Thoracic aorta (tissue), 2 donors: Measurements from ENCODE around the gene TBX5. TPM values are rescaled to one million over a fixed set of nuclear protein-coding genes. Genes with fewer than 3 reads are reported as not detected.

Source experiments
- ATAC-seq: fragments of 150-250 bp; one replicate; pipeline ENCODE4 v1.8.0; 2017; ENCODE audit warnings: low read depth; ENCODE audit not compliant: insufficient number of reproducible peaks, low FRiP score
- DNase-seq: peaks from one replicate; pipeline ENCODE4 v3.0.0-alpha.2; 2020; ENCODE audit warnings: low spot score
- H3K27ac ChIP-seq, 2 donors: fragments of 200-600 bp; sonication (generic); 1 replicate in 1 of 2; 2 replicates in 1 of 2; pipeline ENCODE4 v1.5.1; 2016; ENCODE audit warnings: mild to moderate bottlenecking in 2 of 2, moderate library complexity in 2 of 2
- H3K27me3 ChIP-seq: fragments of 200-600 bp; sonication (generic); replicated peaks from 2 replicates; pipeline ENCODE4 v1.6.0; 2016; ENCODE audit warnings: mild to moderate bottlenecking; ENCODE audit not compliant: insufficient read depth
- H3K36me3 ChIP-seq: fragments of 200-600 bp; sonication (generic); one replicate; pipeline ENCODE4 v1.5.1; 2016
- H3K4me1 ChIP-seq, 2 donors: fragments of 200-600 bp; sonication (generic); 1 replicate in 1 of 2; 2 replicates in 1 of 2; pipeline versions ENCODE4 v1.5.1 to v1.6.0; 2016; ENCODE audit warnings: low read depth in 2 of 2, mild to moderate bottlenecking in 1 of 2; ENCODE audit not compliant: control insufficient read depth in 1 of 2
- H3K4me3 ChIP-seq: fragments of 200-600 bp; sonication (generic); 2 replicates; pipeline ENCODE4 v1.5.1; 2016; ENCODE audit warnings: mild to moderate bottlenecking
- H3K9me3 ChIP-seq: fragments of 200-600 bp; sonication (generic); 2 replicates; pipeline ENCODE4 v1.5.1; 2016
- total RNA-seq, 2 donors: library from RNA; depleted of rRNA; stranded (reverse); fragments of >200 nt; gene quantifications; one replicate each; pipeline versions ENCODE4 v1.1.0 to v1.2.3, GENCODE V29; 2016
- TF ChIP-seq, protein P1 (sequence below): fragments of 200-600 bp; sonication (generic); IDR thresholded peaks from one replicate; pipeline ENCODE4 v1.5.1; 2019; ENCODE audit warnings: antibody characterized with exemption

The TBX5 gene
- total RNA-seq, 2 donors from 2014 or later = 0.21 to 1.5 TPM

DNA sequence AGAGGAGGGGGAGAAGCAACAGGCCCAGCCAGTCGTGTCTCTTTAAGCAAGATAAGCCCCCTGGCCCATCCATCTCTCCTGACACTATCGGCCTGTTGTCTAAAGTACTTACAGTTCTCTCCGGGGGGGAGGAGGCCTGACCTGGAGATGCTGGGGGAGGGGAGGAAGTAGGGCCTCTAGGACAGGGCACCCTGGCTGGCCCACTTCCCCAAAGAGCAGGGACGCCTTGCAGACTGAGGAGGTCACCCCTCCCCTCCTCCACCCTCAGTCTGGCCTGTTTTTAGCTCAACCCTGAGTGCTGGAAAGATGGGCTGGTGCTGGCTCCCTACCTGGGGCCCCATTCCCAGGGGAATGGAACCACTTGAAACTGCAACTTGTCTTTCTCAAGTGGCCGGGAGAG is 70.3 kb downstream of the TBX5 start:
- Histone ChIP-seq H3K4me1 (no peaks in the 10 kb centered on the region), H3K9me3 (no peaks in the 10 kb centered on the region), H3K36me3 (no peaks in the 10 kb centered on the region), H3K27ac (no peak overlapping the region), H3K4me3 (no peak overlapping the region), H3K27me3 (no peaks in the 10 kb centered on the region)
- DNase-seq = no peak
- ATAC-seq = no peak
- TF ChIP-seq, protein P1, sequence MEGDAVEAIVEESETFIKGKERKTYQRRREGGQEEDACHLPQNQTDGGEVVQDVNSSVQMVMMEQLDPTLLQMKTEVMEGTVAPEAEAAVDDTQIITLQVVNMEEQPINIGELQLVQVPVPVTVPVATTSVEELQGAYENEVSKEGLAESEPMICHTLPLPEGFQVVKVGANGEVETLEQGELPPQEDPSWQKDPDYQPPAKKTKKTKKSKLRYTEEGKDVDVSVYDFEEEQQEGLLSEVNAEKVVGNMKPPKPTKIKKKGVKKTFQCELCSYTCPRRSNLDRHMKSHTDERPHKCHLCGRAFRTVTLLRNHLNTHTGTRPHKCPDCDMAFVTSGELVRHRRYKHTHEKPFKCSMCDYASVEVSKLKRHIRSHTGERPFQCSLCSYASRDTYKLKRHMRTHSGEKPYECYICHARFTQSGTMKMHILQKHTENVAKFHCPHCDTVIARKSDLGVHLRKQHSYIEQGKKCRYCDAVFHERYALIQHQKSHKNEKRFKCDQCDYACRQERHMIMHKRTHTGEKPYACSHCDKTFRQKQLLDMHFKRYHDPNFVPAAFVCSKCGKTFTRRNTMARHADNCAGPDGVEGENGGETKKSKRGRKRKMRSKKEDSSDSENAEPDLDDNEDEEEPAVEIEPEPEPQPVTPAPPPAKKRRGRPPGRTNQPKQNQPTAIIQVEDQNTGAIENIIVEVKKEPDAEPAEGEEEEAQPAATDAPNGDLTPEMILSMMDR = no peak

DNA sequence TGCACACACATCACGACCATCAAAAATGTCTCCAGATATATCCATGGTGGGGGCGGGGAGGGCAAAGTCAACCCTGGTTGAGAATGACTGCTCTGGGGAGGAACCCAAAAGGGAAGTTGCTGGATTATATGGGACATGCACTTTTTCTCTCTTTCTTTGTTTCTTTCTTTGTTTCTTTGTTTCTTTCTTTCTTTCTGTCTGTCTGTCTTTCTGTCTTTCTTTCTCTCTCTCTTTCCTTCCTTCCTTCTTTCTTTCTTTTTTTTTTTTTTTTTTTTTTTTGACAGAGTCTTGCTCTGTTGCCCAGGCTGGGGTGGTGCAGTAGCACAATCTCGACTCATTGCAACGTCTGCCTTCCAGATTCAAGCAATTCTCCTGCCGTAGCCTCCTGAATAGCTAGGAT is 71.5 kb downstream of the TBX5 start:
- no peaks in the 10 kb centered on the region for H3K27me3 ChIP-seq
- no peaks in the 10 kb centered on the region for H3K9me3 ChIP-seq
- ATAC-seq = no peak
- H3K36me3 ChIP-seq = no peaks in the 10 kb centered on the region
- H3K4me3 ChIP-seq = no peak overlapping the region
- DNase-seq = no peak
- TF ChIP-seq, protein P1 = no peak
- no peaks in the 10 kb centered on the region for H3K4me1 ChIP-seq
- H3K27ac ChIP-seq = no peak overlapping the region

DNA sequence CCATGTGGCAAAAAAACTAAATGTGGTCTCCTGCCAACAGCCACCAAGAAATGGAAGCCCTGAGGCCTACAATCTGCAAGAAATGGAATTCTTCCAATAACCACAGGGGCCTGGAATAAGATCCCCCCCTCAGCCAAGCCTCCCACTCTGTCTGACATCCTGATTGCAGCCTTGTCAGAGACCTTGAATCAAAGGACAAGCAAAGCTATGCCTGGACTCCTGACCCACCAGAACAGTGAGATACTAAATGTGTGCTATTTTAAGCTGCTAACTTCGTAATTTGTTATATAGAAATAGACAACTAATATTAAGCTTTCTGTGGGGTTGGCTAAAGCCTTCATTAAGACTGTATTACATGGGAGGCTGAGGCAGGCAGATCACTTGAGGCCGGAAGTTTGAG is 77.7 kb downstream of the TBX5 start:
- H3K27me3 ChIP-seq = no peaks in the 10 kb centered on the region
- no peak overlapping the region for H3K4me3 ChIP-seq
- ATAC-seq = no peak
- H3K9me3 ChIP-seq = no peaks in the 10 kb centered on the region
- H3K36me3 ChIP-seq = no peaks in the 10 kb centered on the region
- H3K4me1 ChIP-seq = no peaks in the 10 kb centered on the region
- no peak overlapping the region for H3K27ac ChIP-seq
- DNase-seq = no peak
- TF ChIP-seq, protein P1 = no peak

DNA sequence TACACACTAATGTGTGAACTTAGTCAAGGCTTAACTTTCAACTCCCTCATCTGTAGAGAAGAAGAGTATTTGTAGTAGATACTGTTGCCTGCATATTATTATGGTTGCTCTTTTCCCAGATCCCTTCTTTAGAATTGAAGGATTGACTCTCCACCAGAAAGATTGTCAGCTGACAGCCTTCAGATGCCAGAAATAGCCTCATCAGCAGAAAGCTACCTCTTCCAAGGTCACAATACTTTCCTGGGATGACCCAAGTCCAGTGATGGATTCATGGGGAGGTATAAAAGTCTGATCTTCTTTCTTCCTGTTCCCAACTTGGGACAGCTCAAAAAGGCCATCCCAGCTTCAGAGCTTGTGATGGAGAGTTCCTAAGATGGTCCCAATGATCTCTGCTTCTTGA is 78.2 kb downstream of the TBX5 start:
- H3K4me1 ChIP-seq = no peaks in the 10 kb centered on the region
- DNase-seq (no peak), ATAC-seq (no peak)
- H3K9me3 ChIP-seq = no peaks in the 10 kb centered on the region
- no peaks in the 10 kb centered on the region for H3K27me3 ChIP-seq
- no peak overlapping the region for H3K4me3 ChIP-seq
- no peaks in the 10 kb centered on the region for H3K36me3 ChIP-seq
- TF ChIP-seq, protein P1 = no peak
- no peak overlapping the region for H3K27ac ChIP-seq

DNA sequence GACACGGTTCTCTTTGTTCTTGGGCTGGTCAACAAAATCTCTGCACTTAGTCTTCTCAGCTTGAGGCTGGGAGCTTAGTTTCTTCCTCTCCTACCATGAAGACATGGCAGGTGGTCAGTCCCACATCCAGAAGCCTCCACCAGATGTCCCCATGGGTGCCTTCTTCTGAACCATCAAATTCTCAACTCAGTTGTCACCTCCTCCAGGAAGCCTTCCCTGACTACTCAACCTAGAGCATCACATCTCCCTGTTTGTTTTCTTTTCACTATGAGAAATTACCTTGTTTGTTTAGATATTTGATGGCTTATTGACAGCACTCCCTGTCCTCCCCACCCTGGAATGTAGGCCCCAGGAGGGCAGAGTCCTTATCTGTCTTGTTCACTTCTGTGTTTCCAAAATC is 84.4 kb downstream of the TBX5 start:
- ATAC-seq (no peak), DNase-seq (no peak)
- Histone ChIP-seq H3K27ac (no peak overlapping the region), H3K4me1 (peaks cover 8 to 18% of the 10 kb centered on the region in 2 donors), H3K9me3 (no peaks in the 10 kb centered on the region), H3K27me3 (no peaks in the 10 kb centered on the region), H3K36me3 (no peaks in the 10 kb centered on the region), H3K4me3 (no peak overlapping the region)
- TF ChIP-seq, protein P1 = no peak
